Measurements from ENCODE around the gene GUCA2A. TPM values are rescaled to one million over a fixed set of nuclear protein-coding genes. Genes with fewer than 3 reads are reported as not detected.

The GUCA2A gene
- total RNA-seq, 1 donor from 2014 or later = 2.9 TPM

GRCh38 chr1:42167611-42168390 is 3.3 kb upstream of the GUCA2A start:
- no peaks in the 10 kb centered on the region for H3K27me3 Mint-ChIP-seq
- H3K9me3 Mint-ChIP-seq = no peaks in the 10 kb centered on the region
- no peaks in the 10 kb centered on the region for H3K36me3 Mint-ChIP-seq
- no peak for TF ChIP-seq CTCF (conservative IDR thresholded peaks at IDR 0.05)
- no peak for DNase-seq (ENCODE audit: extremely low spot score, unreplicated experiment)
- peaks cover 32% of the 10 kb centered on the region for H3K4me1 Mint-ChIP-seq (ENCODE audit: unreplicated experiment)
- H3K27ac Mint-ChIP-seq = peak overlapping the region; percentile 73
- H3K4me3 Mint-ChIP-seq = no peak overlapping the region

DNA sequence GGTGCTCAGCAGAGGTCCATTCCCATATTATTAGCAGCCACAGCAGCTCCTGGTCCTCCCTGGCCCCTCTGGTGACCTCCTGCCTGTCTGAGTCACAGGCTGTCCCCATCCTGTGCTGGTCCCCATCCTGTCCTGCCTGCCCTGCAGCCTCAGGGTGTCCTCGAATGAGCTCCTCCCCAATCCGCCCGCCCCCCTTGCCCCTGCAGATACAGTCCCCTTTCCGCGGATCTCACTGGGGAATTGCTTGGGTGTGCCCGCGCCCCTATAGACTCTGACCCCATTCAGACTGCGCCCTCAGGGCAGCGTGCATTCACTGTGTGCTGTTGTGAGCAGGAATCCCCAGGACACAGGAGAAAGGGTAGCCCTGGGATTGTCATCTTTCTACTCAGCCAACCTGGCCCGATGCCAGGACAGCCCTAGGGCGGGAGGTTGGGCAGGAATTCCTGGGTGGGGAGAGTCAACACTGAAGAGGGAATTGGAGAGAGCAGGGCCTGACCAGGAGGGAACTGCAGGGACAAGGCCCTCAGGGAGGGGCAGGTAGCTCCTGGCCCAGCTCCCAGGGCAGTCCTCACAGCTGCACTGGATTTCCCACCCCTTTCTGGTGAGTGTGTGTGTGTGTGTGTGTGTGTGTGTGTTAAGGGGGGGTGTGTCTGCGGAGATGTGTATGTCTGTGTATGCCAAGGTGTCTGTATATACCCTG is 1.1 kb upstream of the GUCA2A start:
- no peaks in the 10 kb centered on the region for H3K27me3 Mint-ChIP-seq
- peak; percentile 86 for DNase-seq (ENCODE audit: extremely low spot score, unreplicated experiment)
- H3K36me3 Mint-ChIP-seq = no peaks in the 10 kb centered on the region
- H3K4me3 Mint-ChIP-seq = peak overlapping the region; percentile 29
- peak overlapping the region; percentile 87 for H3K27ac Mint-ChIP-seq
- H3K4me1 Mint-ChIP-seq (ENCODE audit: unreplicated experiment) = peaks cover 17% of the 10 kb centered on the region
- TF ChIP-seq CTCF (conservative IDR thresholded peaks at IDR 0.05) = no peak
- H3K9me3 Mint-ChIP-seq = peaks cover 14% of the 10 kb centered on the region

DNA sequence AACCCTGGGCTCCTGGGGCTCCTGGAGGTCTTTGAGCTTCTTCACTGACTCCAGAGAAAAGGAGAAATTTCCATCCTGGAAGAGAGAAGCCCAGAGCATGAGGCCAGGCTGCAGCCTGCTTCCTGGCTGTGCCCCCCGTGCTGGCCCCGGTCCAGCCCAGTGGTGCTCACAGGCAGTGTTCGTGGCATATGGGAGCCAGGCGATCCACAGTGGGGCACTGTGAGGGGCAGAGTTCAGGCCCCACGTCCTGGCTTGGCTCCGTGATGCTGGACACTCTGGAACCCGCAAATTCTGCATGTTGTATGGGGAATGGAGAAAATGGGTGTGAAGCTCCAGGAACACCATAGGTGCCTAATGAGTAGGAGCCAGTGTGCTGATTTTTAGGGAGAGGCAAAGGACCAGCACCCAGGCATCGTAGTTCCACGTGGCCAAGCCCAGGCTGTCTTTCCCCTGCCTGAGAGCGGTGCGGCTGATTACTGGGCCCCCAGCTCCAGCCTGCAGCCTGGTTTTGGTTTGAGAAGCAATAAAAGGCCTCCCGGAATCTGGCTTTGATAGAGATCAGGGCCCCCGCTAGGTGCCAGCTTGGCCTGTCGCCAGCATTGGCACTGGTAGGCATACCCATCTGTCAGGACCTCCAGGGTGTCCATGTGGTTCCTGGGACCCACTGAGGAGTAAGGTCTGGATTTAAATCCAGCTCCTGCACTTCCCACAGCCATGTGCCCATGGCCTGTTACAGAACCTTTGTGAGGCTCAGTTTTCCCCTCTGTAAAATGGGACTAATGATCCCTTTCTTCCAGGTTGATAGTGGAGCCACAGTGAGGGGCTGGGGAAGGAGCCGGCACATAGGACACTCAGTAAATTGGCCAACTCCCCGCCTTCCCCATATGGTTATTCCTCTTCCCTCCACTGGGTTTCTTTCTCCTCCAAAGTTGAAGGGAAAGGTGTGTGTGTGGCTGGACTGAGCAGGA is 725 bp downstream of the GUCA2A start:
- H3K27ac Mint-ChIP-seq = no peak overlapping the region
- H3K4me3 Mint-ChIP-seq = no peak overlapping the region
- no peak for TF ChIP-seq CTCF (conservative IDR thresholded peaks at IDR 0.05)
- H3K27me3 Mint-ChIP-seq = no peaks in the 10 kb centered on the region
- no peak for DNase-seq (ENCODE audit: extremely low spot score, unreplicated experiment)
- peaks cover 14% of the 10 kb centered on the region for H3K9me3 Mint-ChIP-seq
- no peaks in the 10 kb centered on the region for H3K36me3 Mint-ChIP-seq
- H3K4me1 Mint-ChIP-seq (ENCODE audit: unreplicated experiment) = peaks cover 13% of the 10 kb centered on the region

DNA sequence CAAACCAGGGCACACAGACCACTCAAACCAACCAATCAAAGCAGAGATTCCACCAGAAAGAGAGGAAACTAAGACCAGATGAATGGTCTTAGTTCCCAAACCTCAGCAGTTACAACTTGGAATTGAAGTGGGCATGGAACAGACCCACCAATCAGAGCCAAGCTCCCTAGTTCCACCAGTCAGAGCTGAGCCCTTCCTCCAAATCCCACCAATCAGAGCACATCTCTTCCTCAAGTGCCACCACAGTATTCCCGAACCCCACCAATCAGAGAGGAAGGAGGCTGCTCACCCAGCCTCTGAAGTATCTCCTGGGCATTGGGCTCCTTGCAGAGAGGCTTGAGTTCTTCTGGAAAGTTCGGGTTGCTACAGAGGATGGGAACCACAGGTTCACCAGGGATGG is 1.4 kb downstream of the GUCA2A start:
- TF ChIP-seq CTCF (conservative IDR thresholded peaks at IDR 0.05) = no peak
- Mint-ChIP-seq H3K9me3 (peaks cover 14% of the 10 kb centered on the region), H3K4me1 (ENCODE audit: unreplicated experiment) (peaks cover 13% of the 10 kb centered on the region), H3K4me3 (no peak overlapping the region), H3K27me3 (no peaks in the 10 kb centered on the region), H3K27ac (no peak overlapping the region), H3K36me3 (no peaks in the 10 kb centered on the region)
- DNase-seq (ENCODE audit: extremely low spot score, unreplicated experiment) = peak; percentile 37

GRCh38 chr1:42162181-42162580 is 2.4 kb downstream of the GUCA2A start:
- Mint-ChIP-seq H3K4me1 (ENCODE audit: unreplicated experiment) (peaks cover 13% of the 10 kb centered on the region), H3K9me3 (peaks cover 14% of the 10 kb centered on the region)
- TF ChIP-seq CTCF (conservative IDR thresholded peaks at IDR 0.05) = no peak

More at GRCh38 chr1:42162181-42162580, 2.4 kb downstream of the GUCA2A start:
- Mint-ChIP-seq H3K36me3 (no peaks in the 10 kb centered on the region), H3K27me3 (no peaks in the 10 kb centered on the region), H3K4me3 (no peak overlapping the region), H3K27ac (no peak overlapping the region)
- peak; percentile 48 for DNase-seq (ENCODE audit: extremely low spot score, unreplicated experiment)

Data from type B pancreatic cell (in vitro differentiated cells).